Brain microvascular endothelial cell (primary cell): ENCODE measurements around the gene CARD14.

Experiments used
- DNase-seq: peaks from one replicate; pipeline ENCODE4 v3.0.0-alpha.2; 2020
- H3K27ac ChIP-seq: fragments of 250-450 bp; sonication (Bioruptor Pico); 2 replicates; pipeline ENCODE4 v1.5.1; 2020; ENCODE audit warnings: mild to moderate bottlenecking, moderate library complexity
- H3K27me3 ChIP-seq: fragments of 250-450 bp; sonication (Bioruptor Pico); replicated peaks from 2 replicates; pipeline ENCODE4 v1.5.1; 2020; ENCODE audit warnings: mild to moderate bottlenecking
- H3K36me3 ChIP-seq: fragments of 250-450 bp; sonication (Bioruptor Pico); replicated peaks from 2 replicates; pipeline ENCODE4 v1.5.1; 2020; ENCODE audit warnings: mild to moderate bottlenecking
- H3K4me3 ChIP-seq: 2 replicates; pipeline ENCODE4 v1.5.1; 2011; ENCODE audit warnings: low read depth, mild to moderate bottlenecking, control low read depth, low read length, moderate library complexity
- CTCF ChIP-seq: IDR thresholded peaks from 2 replicates; pipeline ENCODE4 v1.5.1; 2011; ENCODE audit warnings: low read depth, mild to moderate bottlenecking, moderate library complexity, low read length, control low read depth, inconsistent platforms; ENCODE audit errors: missing control alignments
- in situ Hi-C: cut with HindIII; loops from 2 replicates; pipeline ENCODE4 v1.10.0; 2017; ENCODE audit warnings: low sequenced_read_pairs, low pct_ligation_motif_present

Gene CARD14

GRCh38 chr17:80225230-80225629 lies 55.4 kb downstream of the CARD14 start:
- TF ChIP-seq CTCF = no peak
- Histone ChIP-seq H3K27me3 (no peaks in the 10 kb centered on the region), H3K4me3 (no peak overlapping the region), H3K36me3 (no peaks in the 10 kb centered on the region), H3K27ac (no peak overlapping the region)
- no peak for DNase-seq
- in situ Hi-C loops = no loop called here

- Histone ChIP-seq H3K27me3 (no peaks in the 10 kb centered on the region), H3K36me3 (no peaks in the 10 kb centered on the region), H3K4me3 (no peak overlapping the region), H3K27ac (no peak overlapping the region)
- in situ Hi-C loops = no loop called here
- DNase-seq = no peak
- TF ChIP-seq CTCF = no peak
Observed at GRCh38 chr17:80227156-80227555, 57.3 kb downstream of the CARD14 start.

GRCh38 chr17:80227666-80228065 lies 57.8 kb downstream of the CARD14 start:
- H3K4me3 ChIP-seq = no peak overlapping the region
- H3K27ac ChIP-seq = no peak overlapping the region
- no peak for TF ChIP-seq CTCF
- H3K36me3 ChIP-seq = no peaks in the 10 kb centered on the region
- no peaks in the 10 kb centered on the region for H3K27me3 ChIP-seq
- no peak for DNase-seq
- in situ Hi-C loops = no loop called here

- Histone ChIP-seq H3K27me3 (no peaks in the 10 kb centered on the region), H3K36me3 (no peaks in the 10 kb centered on the region), H3K27ac (no peak overlapping the region), H3K4me3 (no peak overlapping the region)
- no peak for TF ChIP-seq CTCF
- in situ Hi-C loops = no loop called here
- no peak for DNase-seq
Observed at GRCh38 chr17:80228477-80228876, 58.6 kb downstream of the CARD14 start.

- no peak for TF ChIP-seq CTCF
- no peak for DNase-seq
- in situ Hi-C loops = no loop called here
- no peaks in the 10 kb centered on the region for H3K27me3 ChIP-seq
- no peak overlapping the region for H3K27ac ChIP-seq
- H3K36me3 ChIP-seq = no peaks in the 10 kb centered on the region
- no peak overlapping the region for H3K4me3 ChIP-seq
Observed at GRCh38 chr17:80229011-80229410, 59.2 kb downstream of the CARD14 start.

GRCh38 chr17:80232438-80232837 lies 62.6 kb downstream of the CARD14 start:
- no peak overlapping the region for H3K4me3 ChIP-seq
- no peaks in the 10 kb centered on the region for H3K36me3 ChIP-seq
- TF ChIP-seq CTCF = no peak
- no peak overlapping the region for H3K27ac ChIP-seq
- DNase-seq = no peak
- in situ Hi-C loops = no loop called here
- H3K27me3 ChIP-seq = no peaks in the 10 kb centered on the region
